Osteocyte (in vitro differentiated cells): ENCODE data around the gene NHLRC4. TPM values are rescaled to one million over a fixed set of nuclear protein-coding genes. Genes with fewer than 3 reads are reported as not detected.

ENCODE experiments used
- DNase-seq: peaks from one replicate; pipeline ENCODE4 v3.0.0; 2021; ENCODE audit warnings: mixed read lengths; ENCODE audit not compliant: unreplicated experiment; ENCODE audit errors: extremely low spot score
- H3K27ac Mint-ChIP-seq: one replicate; pipeline ENCODE4 v1.8.0; 2021; ENCODE audit warnings: mild to moderate bottlenecking, mixed read lengths; ENCODE audit not compliant: unreplicated experiment
- H3K27me3 Mint-ChIP-seq: one replicate; pipeline ENCODE4 v1.8.0; 2021; ENCODE audit warnings: mixed read lengths; ENCODE audit not compliant: unreplicated experiment
- H3K36me3 Mint-ChIP-seq: one replicate; pipeline ENCODE4 v1.8.0; 2021; ENCODE audit warnings: mixed read lengths; ENCODE audit not compliant: unreplicated experiment
- H3K4me1 Mint-ChIP-seq: one replicate; pipeline ENCODE4 v1.8.0; 2021; ENCODE audit warnings: mixed read lengths; ENCODE audit not compliant: unreplicated experiment
- H3K4me3 Mint-ChIP-seq: one replicate; pipeline ENCODE4 v1.8.0; 2021; ENCODE audit warnings: mild to moderate bottlenecking, moderate library complexity, mixed read lengths; ENCODE audit not compliant: unreplicated experiment
- H3K9me3 Mint-ChIP-seq: one replicate; pipeline ENCODE4 v1.8.0; 2021; ENCODE audit warnings: mixed read lengths; ENCODE audit not compliant: unreplicated experiment
- CTCF ChIP-seq: fragments of 200-600 bp; sonication (generic); IDR thresholded peaks from 2 replicates; pipeline ENCODE4 v1.5.0; 2021; ENCODE audit warnings: antibody characterized with exemption, mild to moderate bottlenecking, moderate library complexity
- total RNA-seq: library from RNA; stranded (reverse); gene quantifications from 2 replicates; pipeline ENCODE4 v1.2.1, GENCODE V29; 2021

Gene NHLRC4
- total RNA-seq, 1 donor from 2014 or later, result 1.7 TPM

- DNase-seq, result no peak
- H3K27ac Mint-ChIP-seq, result no peak overlapping the region
Measured at GRCh38 chr16:578870-579405, 12.1 kb downstream of the NHLRC4 start.

GRCh38 chr16:580141-580945 is 13.5 kb downstream of the NHLRC4 start:
- no peak for TF ChIP-seq CTCF
- peaks cover 2% of the 10 kb centered on the region for H3K36me3 Mint-ChIP-seq
- no peaks in the 10 kb centered on the region for H3K27me3 Mint-ChIP-seq
- H3K4me3 Mint-ChIP-seq, result no peak overlapping the region
- DNase-seq, result no peak
- H3K27ac Mint-ChIP-seq, result no peak overlapping the region
- H3K9me3 Mint-ChIP-seq, result no peaks in the 10 kb centered on the region
- H3K4me1 Mint-ChIP-seq, result peaks cover 5% of the 10 kb centered on the region

More at GRCh38 chr16:578870-579405, 12.1 kb downstream of the NHLRC4 start:
- Mint-ChIP-seq H3K9me3 (no peaks in the 10 kb centered on the region), H3K36me3 (peaks cover 2% of the 10 kb centered on the region), H3K27me3 (no peaks in the 10 kb centered on the region), H3K4me1 (peaks cover 5% of the 10 kb centered on the region), H3K4me3 (no peak overlapping the region)
- TF ChIP-seq CTCF, result peak; percentile 64

- no peak for DNase-seq
- Mint-ChIP-seq H3K9me3 (no peaks in the 10 kb centered on the region), H3K4me3 (no peak overlapping the region), H3K27me3 (no peaks in the 10 kb centered on the region), H3K4me1 (peaks cover 5% of the 10 kb centered on the region), H3K36me3 (peaks cover 2% of the 10 kb centered on the region), H3K27ac (no peak overlapping the region)
- TF ChIP-seq CTCF, result no peak
Measured at GRCh38 chr16:580946-581498, 14.2 kb downstream of the NHLRC4 start.

GRCh38 chr16:582218-582613 is 15.4 kb downstream of the NHLRC4 start:
- no peak for TF ChIP-seq CTCF
- no peaks in the 10 kb centered on the region for H3K27me3 Mint-ChIP-seq
- H3K27ac Mint-ChIP-seq, result no peak overlapping the region
- H3K4me3 Mint-ChIP-seq, result no peak overlapping the region
- DNase-seq, result no peak
- no peaks in the 10 kb centered on the region for H3K4me1 Mint-ChIP-seq
- H3K9me3 Mint-ChIP-seq, result no peaks in the 10 kb centered on the region
- H3K36me3 Mint-ChIP-seq, result no peaks in the 10 kb centered on the region

- Mint-ChIP-seq H3K27ac (no peak overlapping the region), H3K27me3 (no peaks in the 10 kb centered on the region), H3K4me1 (peaks cover 4% of the 10 kb centered on the region), H3K36me3 (no peaks in the 10 kb centered on the region), H3K9me3 (no peaks in the 10 kb centered on the region), H3K4me3 (no peak overlapping the region)
- no peak for DNase-seq
- TF ChIP-seq CTCF, result no peak
Measured at GRCh38 chr16:582614-583331, 16.0 kb downstream of the NHLRC4 start.
